Measurements from ENCODE around the gene SAMD10.
"Not testable (repeated sequence)": the region's sequence is repeated elsewhere in the genome, so short reads cannot be mapped to it uniquely, and the experiment has no call there.

SAMD10 gene

DNA sequence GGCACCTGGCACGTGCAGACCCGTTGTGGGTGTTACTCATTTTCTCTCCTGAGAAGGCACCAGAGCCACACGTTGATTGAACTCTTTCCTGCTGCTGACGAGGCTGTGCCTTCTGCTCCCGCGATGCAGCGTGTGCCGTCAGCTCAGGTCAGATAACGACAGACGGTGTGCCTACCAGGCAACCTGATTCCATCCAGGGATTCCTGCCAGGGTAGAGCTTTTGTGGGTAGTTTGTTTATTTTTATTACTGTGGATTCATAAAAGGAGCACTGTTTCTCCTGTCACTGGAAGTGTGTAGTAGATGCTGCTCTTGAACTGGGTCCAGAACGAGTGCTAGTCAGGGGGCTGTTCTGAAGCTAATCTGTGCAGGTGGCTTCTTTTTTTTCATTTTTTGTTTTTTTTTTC is 22.2 kb upstream of the SAMD10 start:
- no peak for DNase-seq (ENCODE audit: low read depth in 3 of 3)

DNA sequence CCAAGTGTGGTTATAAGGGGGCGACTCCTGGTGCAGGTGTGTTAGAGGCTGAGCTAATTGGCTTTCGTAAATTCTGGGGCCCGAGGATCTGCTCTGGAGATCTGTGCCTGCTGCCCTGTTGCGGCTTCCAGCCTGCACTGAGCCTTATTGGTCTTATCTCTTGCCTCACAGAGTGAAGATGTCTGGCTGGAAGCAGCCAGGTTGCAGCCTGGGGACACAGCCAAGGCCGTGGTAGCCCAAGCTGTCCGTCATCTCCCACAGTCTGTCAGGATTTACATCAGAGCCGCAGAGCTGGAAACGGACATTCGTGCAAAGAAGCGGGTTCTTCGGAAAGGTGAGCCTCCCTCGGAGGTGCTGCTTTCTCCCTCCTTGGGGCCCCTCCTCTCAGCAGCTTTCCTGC is 21.5 kb upstream of the SAMD10 start:
- DNase-seq (ENCODE audit: low read depth in 3 of 3): no peak

DNA sequence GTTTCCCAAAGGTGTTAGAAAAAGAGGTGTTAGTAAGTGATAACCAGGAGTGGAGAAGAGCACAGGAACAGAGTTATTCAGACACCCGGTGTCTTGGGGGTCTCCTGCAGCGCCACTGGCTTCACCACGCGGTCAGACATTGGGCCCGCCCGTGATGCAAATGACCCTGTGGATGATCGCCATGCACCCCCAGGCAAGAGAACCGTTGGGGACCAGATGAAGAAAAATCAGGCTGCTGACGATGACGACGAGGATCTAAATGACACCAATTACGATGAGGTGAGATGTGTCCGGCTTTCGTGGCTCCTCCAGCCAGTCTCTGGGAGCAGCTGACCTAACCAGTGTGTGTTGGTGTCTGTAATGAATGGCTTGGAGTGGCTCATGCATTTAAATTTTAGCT is 3.5 kb upstream of the SAMD10 start:
- DNase-seq (ENCODE audit: low read depth in 3 of 3): no peak

DNA sequence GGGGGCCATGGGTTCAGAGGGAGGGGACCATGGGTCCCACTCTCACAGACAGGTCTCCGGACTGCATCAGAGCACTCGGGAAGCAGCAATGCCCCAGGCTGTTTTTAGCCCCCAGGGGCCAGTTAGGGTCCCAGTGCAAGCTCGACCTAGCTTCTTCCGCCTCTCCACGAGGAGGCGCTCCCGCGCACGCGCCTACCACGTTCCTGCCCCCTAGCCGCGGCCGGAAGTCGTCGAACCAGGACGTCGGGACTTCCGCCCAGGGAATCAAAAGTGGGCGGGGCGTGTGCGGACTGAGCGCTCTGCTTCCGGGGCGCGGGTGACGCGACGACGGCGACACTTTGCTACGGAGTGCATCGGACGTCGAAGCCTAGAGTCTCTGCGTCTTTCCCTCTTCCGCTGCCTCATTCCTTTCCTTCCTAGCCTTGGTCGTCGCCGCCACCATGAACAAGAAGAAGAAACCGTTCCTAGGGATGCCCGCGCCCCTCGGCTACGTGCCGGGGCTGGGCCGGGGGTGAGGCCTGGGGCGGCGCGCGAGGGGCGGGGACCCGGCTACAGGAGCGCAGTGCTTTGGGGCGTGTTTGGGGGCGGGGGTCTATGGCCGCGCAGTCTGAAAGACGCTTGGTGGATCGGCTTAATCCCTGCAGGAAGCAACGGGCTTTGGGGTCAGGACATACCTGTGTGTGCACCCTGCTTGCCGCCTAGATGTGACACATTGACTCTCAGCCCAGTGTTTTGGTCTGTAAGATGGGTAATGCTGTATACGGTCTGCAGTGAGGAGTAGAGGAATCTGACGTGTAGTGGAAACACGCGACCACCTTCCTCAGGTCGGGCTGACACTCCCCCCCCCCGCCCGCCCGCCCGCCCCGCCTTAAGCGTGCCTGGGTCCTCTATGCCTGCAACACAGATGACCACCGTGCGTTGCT is 1.6 kb upstream of the SAMD10 start, which contains the start of gene PRPF6:
PRPF6 (plus strand) TSS at position 327 of the 923 bp plus-strand sequence; CDS start at position 441, 114 bp downstream.
- peak; percentile 93 to 96 (median 93) for DNase-seq (ENCODE audit: low read depth in 3 of 3)

DNA sequence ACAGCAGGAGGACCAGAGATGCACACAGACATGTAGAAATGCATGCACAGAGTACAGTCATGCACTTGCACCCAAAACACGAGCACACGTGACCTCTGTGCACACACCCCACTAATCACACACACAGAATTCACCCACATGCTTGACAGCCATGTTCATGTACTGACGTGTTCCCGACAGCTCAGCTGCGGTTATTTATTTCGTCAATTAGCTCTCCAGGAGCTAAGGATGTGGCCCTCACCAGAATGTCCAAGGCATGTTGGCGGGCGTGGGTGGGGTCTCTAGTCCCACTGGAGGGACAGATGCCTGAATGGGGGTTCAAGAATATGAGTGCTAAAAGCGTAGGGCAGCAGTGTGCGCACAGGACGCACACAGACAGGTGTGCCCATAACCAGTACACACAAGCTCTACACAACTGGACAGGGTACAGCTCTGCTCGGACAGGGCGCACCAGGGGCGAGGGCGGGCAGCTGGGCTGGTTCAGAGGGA is 919 bp upstream of the SAMD10 start:
- no peak for DNase-seq (ENCODE audit: low read depth in 3 of 3)

DNA sequence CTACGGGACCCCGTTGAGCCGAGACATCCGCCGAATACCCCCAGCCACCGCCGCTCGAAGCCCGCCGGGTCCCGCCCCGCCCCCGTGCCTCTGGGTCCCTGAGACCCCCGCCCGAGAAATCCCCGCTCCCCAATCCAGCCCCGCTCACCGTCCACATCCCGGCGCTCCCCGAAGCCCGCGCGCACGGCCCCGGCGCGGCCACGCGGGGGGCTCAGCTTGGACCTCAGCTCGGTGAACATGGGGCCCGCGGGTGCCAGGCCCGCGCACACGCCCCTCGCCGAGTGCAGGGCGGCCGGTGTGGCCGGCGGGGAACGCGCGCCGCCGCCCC is 249 bp downstream of the SAMD10 start:
- no peak for DNase-seq (ENCODE audit: low read depth in 3 of 3)

DNA sequence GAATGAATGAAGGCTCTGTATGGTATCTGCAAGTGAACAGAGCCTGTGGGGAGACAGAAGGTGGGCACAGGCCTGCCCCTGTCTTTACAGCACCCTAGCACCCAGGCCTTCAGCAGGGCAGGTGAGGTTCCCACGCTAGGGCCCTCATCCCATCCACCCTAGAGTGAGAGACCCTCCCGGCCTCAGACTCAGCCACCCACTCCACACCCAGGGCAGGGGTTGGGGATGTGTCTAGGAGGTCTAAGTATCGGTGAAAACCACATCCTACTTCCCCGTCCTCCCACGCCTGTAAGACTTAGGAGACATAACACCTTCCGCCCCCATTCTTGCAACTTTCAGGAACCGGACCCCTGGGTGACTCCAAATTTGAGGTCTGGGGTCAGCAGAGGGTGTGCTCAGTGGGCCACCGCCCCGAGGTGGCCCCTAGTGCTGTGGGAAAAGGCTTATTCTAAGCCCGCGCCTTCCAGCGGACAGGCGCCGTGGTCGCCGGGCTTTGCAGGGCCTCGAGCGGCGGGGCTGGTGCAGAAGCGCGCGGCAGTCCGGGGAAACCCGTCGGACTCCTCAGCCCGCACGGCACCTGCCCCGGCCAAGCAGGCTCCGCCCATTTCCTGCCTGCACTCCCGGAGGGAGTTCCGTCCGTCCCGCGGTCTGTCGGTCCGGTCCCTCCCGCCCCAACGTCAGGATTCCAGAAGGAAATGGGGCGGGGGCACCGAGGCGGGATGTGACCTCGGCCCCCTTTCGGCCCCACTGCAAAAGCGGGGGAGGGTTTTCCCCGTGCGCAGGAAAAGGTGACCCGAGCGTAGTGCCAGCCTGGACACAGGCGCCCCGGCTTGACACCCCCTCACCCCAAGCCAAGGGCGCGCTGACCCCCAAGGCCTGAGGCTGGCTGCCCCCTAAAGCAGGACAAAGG is 868 bp downstream of the SAMD10 start:
- DNase-seq (ENCODE audit: low read depth in 3 of 3): peak in 1 of 3 donors; percentile 63

DNA sequence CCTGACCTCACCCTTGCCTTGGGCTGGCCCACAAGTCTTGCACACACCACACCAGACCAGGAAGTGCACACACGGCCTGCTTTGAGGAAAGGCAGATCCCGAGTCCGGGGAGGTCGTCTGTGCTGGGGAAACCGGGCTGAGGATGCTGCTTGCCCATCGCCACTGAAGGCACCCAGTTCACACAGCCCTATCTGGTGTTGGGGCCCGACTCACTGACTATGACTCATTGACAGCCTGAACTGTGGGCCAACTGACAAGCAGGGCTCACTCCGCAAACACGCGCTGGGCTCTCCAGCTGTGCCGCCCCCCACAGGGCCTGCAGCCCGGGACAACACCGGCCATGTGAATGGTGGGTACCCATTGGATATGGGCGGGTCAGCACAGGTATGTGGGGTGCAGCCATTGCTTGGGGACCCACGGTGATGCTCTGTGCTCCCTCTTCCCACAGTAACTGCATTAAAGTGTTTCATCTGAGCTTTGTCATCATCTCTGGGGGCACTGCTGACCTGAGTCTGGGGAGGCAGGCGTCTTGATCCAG is 1.6 kb downstream of the SAMD10 start:
- DNase-seq (ENCODE audit: low read depth in 3 of 3): peak in 1 of 3 donors; percentile 57

DNA sequence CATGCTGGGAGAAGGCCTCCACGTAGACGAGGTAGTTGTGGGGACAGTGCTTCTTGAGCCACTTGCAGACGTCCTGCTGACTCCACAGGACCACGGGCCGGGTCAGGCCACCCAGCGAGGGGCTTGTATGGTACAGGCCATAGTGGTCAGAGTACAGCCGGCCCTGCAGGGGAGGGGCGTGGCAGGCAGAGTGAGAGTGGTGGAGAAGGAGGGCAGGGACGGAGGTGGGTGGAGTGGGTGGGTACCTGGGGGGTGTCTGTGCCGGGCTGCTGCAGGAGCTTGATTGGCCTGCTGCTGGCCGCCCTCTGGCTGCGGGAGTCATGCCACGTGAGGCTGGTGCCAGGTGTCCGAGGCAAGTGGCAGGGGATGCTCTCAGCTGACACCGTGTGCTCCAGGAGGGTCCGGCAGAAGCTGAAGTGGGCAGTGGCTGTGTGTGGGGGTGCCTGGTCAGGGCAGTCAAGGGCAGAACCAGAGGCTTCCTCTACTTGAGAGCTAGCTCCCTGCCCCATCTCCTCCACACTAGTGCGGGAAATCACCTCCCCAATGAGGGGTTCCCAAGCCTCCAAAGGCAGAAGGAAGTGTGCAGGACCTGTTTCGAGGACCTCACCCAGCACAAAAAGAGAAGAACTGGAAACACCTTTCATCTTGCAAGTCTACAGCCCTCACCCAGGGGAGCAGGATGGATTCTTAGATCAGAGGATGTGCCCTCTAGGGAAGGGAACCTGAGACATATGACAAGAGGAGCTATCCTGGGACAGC is 2.3 kb downstream of the SAMD10 start:
- no peak for DNase-seq (ENCODE audit: low read depth in 3 of 3)

DNA sequence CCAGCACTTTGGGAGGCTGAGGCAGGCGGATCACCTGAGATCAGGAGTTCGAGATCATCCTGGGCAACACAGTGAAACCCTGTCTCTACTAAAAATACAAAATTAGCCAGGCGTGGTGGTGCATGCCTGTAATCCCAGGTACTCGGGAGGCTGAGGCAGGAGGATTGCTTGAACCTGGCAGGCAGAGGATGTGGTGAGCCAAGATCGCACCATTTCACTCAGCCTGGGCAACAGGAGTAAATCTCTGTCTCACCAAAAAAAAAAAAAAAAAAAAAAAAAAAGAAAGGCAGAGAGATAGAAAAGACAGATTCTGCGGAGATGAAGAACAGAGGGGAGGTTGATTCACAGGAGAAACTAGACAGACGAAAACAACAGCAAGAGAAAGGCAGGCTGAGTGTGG is 2.9 kb downstream of the SAMD10 start:
- DNase-seq (ENCODE audit: low read depth in 3 of 3): not testable (repeated sequence)

DNA sequence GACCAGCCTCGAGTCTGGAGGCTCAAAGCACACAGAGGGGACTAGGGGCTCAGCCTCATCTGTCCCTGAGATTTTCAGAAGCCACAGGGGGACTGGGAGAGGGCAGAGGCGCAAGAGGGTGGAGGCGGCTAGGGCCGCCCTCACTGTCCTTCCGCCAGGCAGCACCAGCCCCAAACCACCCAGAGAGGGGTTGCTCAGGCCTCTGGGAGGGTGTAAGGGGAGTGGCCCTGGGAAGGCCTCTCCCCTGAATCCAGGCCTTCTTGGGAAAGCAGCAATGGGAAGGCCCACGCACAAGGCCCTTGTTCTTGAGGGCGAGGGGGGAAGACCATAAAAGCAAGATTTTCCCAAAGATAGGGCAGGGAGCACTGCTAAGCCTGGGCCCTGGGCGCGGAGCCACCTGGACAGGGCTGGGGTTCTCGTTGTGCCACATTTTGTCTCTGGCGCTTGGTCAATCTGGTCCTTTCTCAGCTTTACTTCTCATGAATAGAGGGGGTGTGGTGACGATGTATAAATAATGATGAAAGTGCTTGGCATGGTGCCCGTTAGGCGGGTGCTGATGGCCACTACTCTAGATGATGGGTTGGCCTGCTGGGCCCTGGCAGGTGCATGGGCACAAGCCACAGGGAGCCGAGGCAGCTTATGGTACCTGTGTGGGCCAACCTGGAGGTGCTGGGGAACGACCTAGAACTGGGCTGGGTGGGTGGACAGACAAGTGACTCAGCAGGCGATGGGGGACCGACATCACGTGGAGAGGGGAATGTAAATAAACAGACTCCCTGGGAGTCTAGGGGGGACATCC is 4.8 kb downstream of the SAMD10 start:
- DNase-seq (ENCODE audit: low read depth in 3 of 3): no peak

DNA sequence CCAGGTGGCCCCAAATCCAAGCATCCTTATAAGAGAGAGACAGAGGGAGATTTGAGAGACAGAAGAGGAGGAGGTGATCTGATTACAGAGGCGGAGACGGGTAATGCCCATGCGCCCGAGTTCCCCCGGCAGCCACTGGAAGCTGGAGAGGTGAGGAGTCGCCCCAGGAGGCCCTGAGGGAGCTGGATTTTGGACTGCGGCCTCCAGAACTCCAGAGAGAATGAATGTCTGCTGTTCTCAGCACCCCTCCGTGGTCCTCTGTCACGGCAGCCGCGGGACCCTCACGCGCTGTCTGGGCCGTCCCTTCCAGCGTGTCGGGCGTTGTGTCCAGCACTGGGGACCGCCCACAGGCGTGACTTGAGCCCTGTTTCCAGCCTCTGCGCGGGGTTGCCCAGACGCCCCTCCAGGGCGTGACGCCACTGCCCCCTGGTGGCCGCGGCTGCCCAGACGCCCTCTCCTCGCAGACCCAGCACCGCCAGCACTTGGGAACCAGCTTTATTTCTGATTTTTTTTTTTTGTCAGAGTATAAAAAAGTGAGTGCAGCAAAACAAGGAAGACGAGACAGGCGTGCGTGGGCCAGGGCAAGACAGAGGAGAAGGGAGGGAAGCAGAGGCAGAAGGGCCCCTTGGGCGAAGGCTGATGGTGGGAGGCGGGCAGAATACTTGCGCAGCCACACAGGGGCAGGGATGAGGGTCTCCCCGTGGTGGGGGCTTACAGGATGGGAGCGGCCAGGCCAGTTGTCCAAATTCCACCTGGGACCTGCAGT is 5.6 kb downstream of the SAMD10 start:
- peak in 1 of 3 donors; percentile 78 for DNase-seq (ENCODE audit: low read depth in 3 of 3)

DNA sequence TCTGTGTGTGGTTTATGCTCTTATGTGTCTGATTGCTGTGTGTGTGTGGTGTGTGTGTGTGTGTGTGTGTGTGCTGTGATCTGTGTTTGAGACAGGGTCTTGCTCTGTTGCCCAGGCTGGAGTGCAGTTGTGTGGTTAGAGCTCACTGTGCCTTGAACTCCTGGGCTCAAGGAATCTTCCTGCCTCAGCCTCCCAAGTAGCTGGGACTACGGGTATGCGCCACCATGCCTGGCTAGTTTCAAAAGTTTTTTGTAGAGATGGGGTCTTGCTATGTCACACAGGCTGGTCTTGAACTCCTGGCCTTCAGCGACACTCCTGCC is 6.3 kb downstream of the SAMD10 start:
- DNase-seq (ENCODE audit: low read depth in 3 of 3): no peak

DNA sequence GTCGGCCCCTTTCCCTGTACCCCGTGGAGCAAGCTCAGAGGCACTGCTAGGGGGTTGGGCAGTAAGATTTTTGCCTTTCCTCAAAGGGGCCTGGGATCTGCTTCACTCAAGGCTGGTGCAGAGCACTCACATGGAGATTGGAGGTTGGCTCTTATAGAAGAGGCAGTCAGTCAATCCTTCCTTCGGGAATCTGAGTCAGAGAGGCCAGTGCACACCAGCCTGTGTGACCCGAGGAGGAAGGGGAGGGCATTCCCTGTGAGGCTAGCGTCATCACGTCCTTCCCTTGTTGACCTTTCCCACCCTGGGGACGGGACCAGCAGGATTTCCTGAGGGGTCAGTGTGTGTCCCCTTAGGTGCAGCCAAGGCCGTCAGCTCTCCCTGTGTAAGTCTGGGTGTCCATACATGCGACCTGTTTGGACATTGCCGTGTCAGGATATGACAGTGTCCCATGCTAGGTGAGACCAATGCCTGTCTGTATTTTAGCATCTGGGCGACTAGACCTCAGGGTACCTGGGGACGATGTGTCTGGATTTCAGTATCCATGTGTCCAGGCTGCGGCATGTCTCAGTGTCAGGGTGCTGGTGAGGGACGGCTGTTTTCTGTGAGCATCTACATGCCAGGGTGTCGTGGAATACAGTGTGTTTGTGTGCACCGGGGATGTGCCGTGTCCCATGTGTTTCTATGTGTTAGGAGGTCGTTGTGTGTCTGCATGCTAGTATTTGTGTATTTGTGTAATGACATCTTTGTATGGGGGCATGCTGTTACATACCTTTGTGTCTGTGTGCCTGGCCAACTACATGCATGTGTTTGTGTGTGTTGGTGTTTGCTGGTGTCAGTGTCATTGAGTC is 6.9 kb downstream of the SAMD10 start:
- no peak for DNase-seq (ENCODE audit: low read depth in 3 of 3)

DNA sequence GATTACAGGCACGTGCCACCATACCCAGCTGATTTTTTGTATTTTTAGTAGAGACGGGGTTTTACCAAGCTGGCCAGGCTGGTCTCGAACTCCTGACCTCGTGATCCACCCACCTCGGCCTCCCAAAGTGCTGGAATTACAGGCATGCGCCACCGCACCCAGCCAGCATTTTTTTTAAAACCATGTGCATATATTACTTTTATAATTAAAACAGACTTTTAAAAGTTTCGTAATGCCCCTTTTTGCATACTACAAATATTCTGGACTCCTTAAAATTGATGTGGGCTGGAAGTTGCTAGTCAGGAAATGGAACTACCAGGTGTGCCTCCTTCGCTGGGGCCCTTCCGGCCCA is 7.5 kb downstream of the SAMD10 start:
- not testable (repeated sequence) for DNase-seq (ENCODE audit: low read depth in 3 of 3)

DNA sequence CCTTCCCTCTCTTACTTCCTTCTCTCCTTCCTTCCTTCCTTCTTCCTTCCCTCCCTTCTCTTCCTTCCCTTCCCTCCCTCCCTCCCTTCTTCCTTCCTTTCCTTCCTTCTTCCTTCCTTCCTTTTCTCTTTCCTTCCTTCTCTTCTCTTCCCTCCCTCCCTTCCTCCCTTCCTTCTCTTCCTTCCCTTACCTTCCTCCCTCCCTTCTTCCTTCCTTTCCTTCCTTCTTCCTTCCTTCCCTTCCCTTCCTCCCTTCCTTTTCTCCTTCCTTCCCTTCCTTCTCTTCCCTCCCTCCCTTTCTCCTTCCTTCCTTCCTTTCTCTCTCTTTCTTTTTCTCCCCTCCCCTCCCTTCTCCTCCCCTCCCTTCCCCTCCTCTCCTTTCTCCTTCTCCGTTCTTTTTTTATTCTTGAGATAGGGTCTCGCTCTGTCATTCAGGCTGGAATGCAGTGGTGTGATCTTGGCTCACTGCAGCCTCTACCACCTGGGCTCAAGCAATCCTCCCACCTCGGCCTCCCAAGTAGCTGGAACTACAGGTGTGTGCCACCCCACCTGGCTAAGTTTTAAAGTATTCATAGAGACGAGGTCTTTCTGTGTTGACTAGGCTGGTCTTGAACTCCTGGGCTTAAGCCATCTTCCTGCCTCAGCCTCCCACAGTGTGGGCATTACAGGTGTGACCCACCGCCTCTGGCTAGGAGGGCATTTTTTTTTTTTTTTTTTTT is 8.6 kb downstream of the SAMD10 start:
- no peak for DNase-seq (ENCODE audit: low read depth in 3 of 3)

DNA sequence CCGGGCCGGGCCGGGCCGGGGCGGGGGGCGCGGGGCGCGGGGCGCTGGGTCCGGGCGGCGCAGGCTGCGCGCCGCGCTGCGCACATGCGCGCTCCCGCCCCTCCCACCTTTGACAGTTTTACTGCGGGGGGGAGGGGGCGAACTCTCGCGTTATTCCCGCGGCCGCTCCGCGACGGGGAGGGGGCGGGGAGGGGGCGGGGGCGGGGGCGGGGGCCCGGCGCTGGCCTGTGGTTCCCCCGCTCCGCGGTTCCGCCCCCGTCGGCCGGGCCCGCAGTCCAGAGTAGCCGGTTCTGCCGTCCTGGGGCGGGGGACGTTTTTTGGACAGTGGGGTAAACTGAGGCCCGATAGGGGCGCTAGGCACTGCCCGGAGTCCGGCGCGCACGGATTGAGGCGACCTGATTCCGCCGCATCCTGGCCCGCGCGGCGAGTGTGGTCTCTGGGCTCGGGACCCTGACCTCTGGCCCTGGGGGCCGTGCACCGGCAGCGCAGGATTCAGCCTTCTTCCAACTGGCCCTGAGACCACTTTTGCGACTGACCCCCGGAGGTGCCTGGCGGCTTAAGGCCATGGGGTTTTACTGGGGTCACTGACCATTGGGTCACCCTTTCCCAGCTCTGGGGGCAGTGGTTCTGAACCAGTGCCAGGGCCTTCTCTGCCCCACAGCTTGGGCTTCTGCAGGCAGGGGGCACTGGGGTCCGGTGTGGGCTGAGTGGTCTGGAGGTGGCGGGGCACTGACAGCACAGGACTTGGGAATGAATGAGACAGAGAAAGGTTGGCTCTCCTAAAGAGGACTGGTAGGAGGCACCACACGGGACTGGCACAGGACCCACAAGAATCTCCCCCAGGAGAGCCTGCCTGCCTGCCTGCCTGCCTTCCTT is 9.4 kb downstream of the SAMD10 start, which contains the start of gene ZNF512B:
ZNF512B (minus strand) TSS at position 93 of the 876 bp plus-strand sequence. CDS start 1,980 bp downstream, outside the sequence.
- DNase-seq (ENCODE audit: low read depth in 3 of 3): peak in 1 of 3 donors; percentile 65

Data from stimulated activated CD4-positive, alpha-beta T cell treated with anti-CD3 and anti-CD28 coated beads, TNF-alpha, amount 100 ng/mL, for 48 hours (primary cell).